HG02623 (cell line): ENCODE results near the gene GGTLC1.

ENCODE experiments used
- ATAC-seq: cut with Tn5 transposase; IDR thresholded peaks from one replicate; pipeline ENCODE4 v1.9.1; 2021; ENCODE audit warnings: moderate library complexity; ENCODE audit not compliant: unreplicated experiment

Gene GGTLC1

GRCh38 chr20:23966927-23967615 is 21.5 kb downstream of the GGTLC1 start:
- ATAC-seq = no peak

- ATAC-seq = no peak
These were observed 22.3 kb downstream of the GGTLC1 start for GRCh38 chr20:23966298-23966697.

- no peak for ATAC-seq
These were observed 24.6 kb downstream of the GGTLC1 start for GRCh38 chr20:23963941-23964340.

GRCh38 chr20:23962272-23962671 is 26.3 kb downstream of the GGTLC1 start:
- no peak for ATAC-seq

- no peak for ATAC-seq
These were observed 29.5 kb downstream of the GGTLC1 start for GRCh38 chr20:23959054-23959453.

DNA sequence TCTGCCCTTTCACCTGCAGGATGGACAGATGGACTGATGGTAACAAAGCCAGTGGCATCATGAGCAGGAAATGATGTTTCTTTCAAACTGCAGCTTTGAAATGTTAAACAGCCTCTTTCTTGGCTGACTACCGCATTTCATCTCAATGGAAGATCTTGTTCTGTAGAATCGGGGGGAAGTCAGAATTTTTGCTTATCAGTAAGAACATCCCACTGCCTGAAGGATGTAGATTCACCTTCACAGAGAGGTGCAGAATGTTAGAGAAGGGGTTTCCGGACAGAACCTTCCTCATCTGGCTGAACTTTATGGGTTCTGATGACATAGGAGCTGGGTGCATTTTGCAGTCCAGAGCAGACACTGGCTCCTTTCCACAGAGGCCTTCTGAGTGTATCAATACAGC is 32.7 kb downstream of the GGTLC1 start:
- ATAC-seq = no peak

GRCh38 chr20:23954008-23954745 is 34.4 kb downstream of the GGTLC1 start:
- no peak for ATAC-seq

GRCh38 chr20:23946206-23946605 is 42.4 kb downstream of the GGTLC1 start:
- no peak for ATAC-seq

- ATAC-seq = no peak
These were observed 45.3 kb downstream of the GGTLC1 start for GRCh38 chr20:23943304-23943703.

DNA sequence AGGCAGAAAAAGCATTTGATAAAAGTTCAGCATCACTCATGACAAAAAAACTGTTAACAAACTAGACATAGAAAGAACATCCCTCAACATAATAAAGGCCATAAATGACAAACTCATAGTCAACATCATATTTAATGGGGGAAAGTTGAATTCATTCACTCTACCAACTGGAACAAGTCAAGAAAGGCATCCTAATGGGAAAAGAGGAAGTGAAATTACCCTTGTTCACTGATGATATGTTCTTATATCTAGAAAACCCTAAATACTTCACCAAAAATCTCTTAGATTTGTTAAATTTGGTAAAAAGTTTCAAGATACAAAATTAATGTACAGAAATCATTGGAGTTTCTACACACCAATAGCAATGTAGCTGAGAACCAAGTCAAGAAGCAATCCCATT is 48.9 kb downstream of the GGTLC1 start:
- no peak for ATAC-seq

- ATAC-seq = no peak
These were observed 49.5 kb downstream of the GGTLC1 start for GRCh38 chr20:23939063-23939462.

GRCh38 chr20:23938118-23938438 is 50.5 kb downstream of the GGTLC1 start:
- no peak for ATAC-seq

DNA sequence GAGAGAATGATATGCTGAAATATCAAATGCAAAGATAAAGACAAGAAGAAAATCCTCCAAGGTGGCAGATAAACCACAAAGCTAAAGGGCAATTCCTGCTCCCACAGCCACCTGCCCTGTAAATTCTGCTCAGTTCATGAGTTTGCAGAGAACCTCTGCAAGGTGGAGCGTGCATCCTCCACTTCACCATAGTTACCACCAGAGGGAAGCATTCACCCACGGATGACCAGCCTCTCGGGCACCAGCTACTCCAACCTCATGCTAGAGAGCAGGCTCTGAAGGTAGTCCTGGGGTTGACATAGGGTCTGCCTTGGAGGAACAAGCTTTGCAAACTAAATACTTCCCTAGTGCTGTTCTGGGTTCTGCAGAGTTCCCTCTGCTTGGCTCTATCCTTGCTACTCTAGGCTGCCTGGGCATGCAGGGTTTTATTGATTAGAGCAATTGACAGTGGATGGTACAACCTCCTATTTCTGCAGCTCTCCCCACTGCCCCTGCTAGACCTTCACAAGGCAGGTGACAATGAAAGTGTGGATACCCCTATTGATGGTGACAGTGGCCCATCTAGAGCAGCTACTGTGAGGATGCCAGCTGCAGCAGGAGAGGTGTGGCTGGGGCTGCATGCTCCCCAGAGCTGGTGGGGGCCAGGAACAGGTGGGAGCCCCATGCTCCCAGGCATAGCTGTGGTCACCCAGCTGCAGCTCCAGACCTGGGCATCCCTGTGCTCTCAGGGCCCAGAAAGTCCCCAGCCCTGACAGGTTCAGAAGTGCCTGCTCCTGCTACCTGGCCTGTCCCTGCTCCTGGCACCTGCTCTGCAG is 51.1 kb downstream of the GGTLC1 start:
- ATAC-seq = peak; percentile 67
